CD14-positive monocyte (primary cell): ENCODE data around the gene RAVER1. TPM values are rescaled to one million over a fixed set of nuclear protein-coding genes. Genes with fewer than 3 reads are reported as not detected.
"Not testable (repeated sequence)": the region's sequence is repeated elsewhere in the genome, so short reads cannot be mapped to it uniquely, and the experiment has no call there.

Source experiments
- DNase-seq, 3 donors: peaks; one replicate each; pipeline ENCODE4 v3.0.0-alpha.2; 2011 to 2022
- H2AFZ ChIP-seq: 2 replicates; pipeline ENCODE4 v1.6.0; 2012; ENCODE audit warnings: mild to moderate bottlenecking, low read depth, low read length, inconsistent platforms; ENCODE audit not compliant: insufficient read depth, poor library complexity, severe bottlenecking
- H3K27ac ChIP-seq, 2 donors: 1 replicate in 1 of 2; 2 replicates in 1 of 2; pipeline ENCODE4 v1.5.1; 2012 to 2013; ENCODE audit warnings: low read length in 2 of 2, control low read depth in 1 of 2, inconsistent platforms in 1 of 2, low read depth in 1 of 2, mild to moderate bottlenecking in 1 of 2
- H3K27me3 ChIP-seq, 2 donors: one replicate each; pipeline versions ENCODE4 v1.6.0 to v1.6.1; 2011 to 2013; ENCODE audit warnings: low read length in 2 of 2; ENCODE audit not compliant: control insufficient read depth in 2 of 2, insufficient read depth in 2 of 2
- H3K36me3 ChIP-seq, 2 donors: replicated peaks in 1 of 2; 1 replicate in 1 of 2; 2 replicates in 1 of 2; pipeline versions ENCODE4 v1.5.1 to v1.6.1; 2012 to 2013; ENCODE audit warnings: low read length in 2 of 2, control low read depth in 1 of 2, inconsistent platforms in 1 of 2, mild to moderate bottlenecking in 1 of 2; ENCODE audit not compliant: insufficient read depth in 2 of 2, control insufficient read depth in 1 of 2
- H3K4me1 ChIP-seq, 2 donors: 1 replicate in 1 of 2; 2 replicates in 1 of 2; pipeline versions ENCODE4 v1.5.1 to v1.6.1; 2012 to 2013; ENCODE audit warnings: low read length in 2 of 2, control low read depth in 1 of 2, inconsistent platforms in 1 of 2, mild to moderate bottlenecking in 1 of 2, moderate library complexity in 1 of 2; ENCODE audit not compliant: insufficient read depth in 2 of 2, control insufficient read depth in 1 of 2
- H3K4me2 ChIP-seq: replicated peaks from 2 replicates; pipeline ENCODE3; 2012; ENCODE audit warnings: low read length, moderate library complexity, mild to moderate bottlenecking; ENCODE audit not compliant: poor library complexity, severe bottlenecking; ENCODE audit errors: extremely low read depth
- H3K4me3 ChIP-seq, 3 experiments: fragments of 200-600 bp in 1 of 3; sonication (generic) in 1 of 3; replicated peaks in 1 of 3; 1 replicate in 2 of 3; 2 replicates in 1 of 3; pipeline ENCODE4 v1.5.1; 2011 to 2013; ENCODE audit warnings: low read length in 3 of 3, mild to moderate bottlenecking in 3 of 3, control low read depth in 2 of 3, low read depth in 2 of 3, inconsistent platforms in 1 of 3, moderate library complexity in 1 of 3
- H3K79me2 ChIP-seq: 2 replicates; pipeline ENCODE4 v1.6.0; 2012; ENCODE audit warnings: mild to moderate bottlenecking, control low read depth, inconsistent platforms, low read length, moderate library complexity; ENCODE audit not compliant: insufficient read depth
- H3K9ac ChIP-seq: 2 replicates; pipeline ENCODE4 v1.6.0; 2017; ENCODE audit warnings: low read length, mild to moderate bottlenecking; ENCODE audit not compliant: insufficient read depth, poor library complexity, severe bottlenecking
- H3K9me3 ChIP-seq, 2 donors: replicated peaks in 1 of 2; 1 replicate in 1 of 2; 2 replicates in 1 of 2; pipeline versions ENCODE4 v1.5.1 to v1.6.1; 2012 to 2013; ENCODE audit warnings: low read length in 2 of 2, control low read depth in 1 of 2; ENCODE audit not compliant: control insufficient read depth in 1 of 2, insufficient read depth in 1 of 2
- H4K20me1 ChIP-seq: 2 replicates; pipeline ENCODE4 v1.6.0; 2012; ENCODE audit warnings: mild to moderate bottlenecking, low read length, control low read depth, moderate library complexity; ENCODE audit not compliant: insufficient read depth
- H3K27ac Mint-ChIP-seq, 7 donors: one replicate each; pipeline ENCODE4 v1.8.0; 2020; ENCODE audit warnings: mild to moderate bottlenecking in 7 of 7, mixed read lengths in 7 of 7, moderate library complexity in 6 of 7, inconsistent platforms in 2 of 7
- H3K27me3 Mint-ChIP-seq, 3 donors: one replicate each; pipeline ENCODE4 v1.8.0; 2021 to 2022; ENCODE audit warnings: low read depth in 3 of 3, mild to moderate bottlenecking in 3 of 3, mixed read lengths in 3 of 3, moderate library complexity in 3 of 3, inconsistent platforms in 1 of 3
- H3K36me3 Mint-ChIP-seq, 2 donors: one replicate each; pipeline ENCODE4 v1.8.0; 2020; ENCODE audit warnings: mixed read lengths in 2 of 2, inconsistent platforms in 1 of 2, mild to moderate bottlenecking in 1 of 2
- H3K4me1 Mint-ChIP-seq: one replicate; pipeline ENCODE4 v1.8.0; 2020; ENCODE audit warnings: mild to moderate bottlenecking, mixed read lengths
- H3K4me3 Mint-ChIP-seq, 2 donors: one replicate each; pipeline ENCODE4 v1.8.0; 2020; ENCODE audit warnings: mild to moderate bottlenecking in 2 of 2, mixed read lengths in 2 of 2, moderate library complexity in 1 of 2
- H3K9me3 Mint-ChIP-seq, 7 donors: one replicate each; pipeline ENCODE4 v1.8.0; 2020 to 2022; ENCODE audit warnings: mixed read lengths in 7 of 7, mild to moderate bottlenecking in 6 of 7, moderate library complexity in 6 of 7, inconsistent platforms in 2 of 7
- WGBS: methylation state at CpG from one replicate; pipeline ENCODE4 v1.1.5; 2013; ENCODE audit warnings: missing lambda C conversion rate; ENCODE audit not compliant: insufficient coverage; 5-methylcytosine and 5-hydroxymethylcytosine counted together
- intact Hi-C, 2 donors: fragments of 100-400 bp; cut with micrococcal nuclease; formaldehyde crosslinking; loops; one replicate each; pipeline versions ENCODE4 v1.15.0 to v1.15.1; 2023
- polyA plus RNA-seq, 3 donors: library from polyadenylated mRNA; depleted of rRNA in 1 of 3; unstranded in 2 of 3; stranded (reverse) in 1 of 3; fragments of 300-500 nt in 2 of 3; fragments of >200 nt in 1 of 3; fragmentation: Illumina TruSeq in 2 of 3; gene quantifications; 1 replicate in 2 of 3; 2 replicates in 1 of 3; pipeline ENCODE4 v1.2.3, GENCODE V29; 2012 to 2021
- TF ChIP-seq, protein P1 (sequence below): fragments of 200-600 bp; IDR thresholded peaks from one replicate; pipeline ENCODE4 v1.8.0; 2022; ENCODE audit warnings: antibody characterized with exemption, mild to moderate bottlenecking

Gene RAVER1
- polyA plus RNA-seq, 3 donors: 6.0 to 20.7 (median 9.0) TPM

DNA sequence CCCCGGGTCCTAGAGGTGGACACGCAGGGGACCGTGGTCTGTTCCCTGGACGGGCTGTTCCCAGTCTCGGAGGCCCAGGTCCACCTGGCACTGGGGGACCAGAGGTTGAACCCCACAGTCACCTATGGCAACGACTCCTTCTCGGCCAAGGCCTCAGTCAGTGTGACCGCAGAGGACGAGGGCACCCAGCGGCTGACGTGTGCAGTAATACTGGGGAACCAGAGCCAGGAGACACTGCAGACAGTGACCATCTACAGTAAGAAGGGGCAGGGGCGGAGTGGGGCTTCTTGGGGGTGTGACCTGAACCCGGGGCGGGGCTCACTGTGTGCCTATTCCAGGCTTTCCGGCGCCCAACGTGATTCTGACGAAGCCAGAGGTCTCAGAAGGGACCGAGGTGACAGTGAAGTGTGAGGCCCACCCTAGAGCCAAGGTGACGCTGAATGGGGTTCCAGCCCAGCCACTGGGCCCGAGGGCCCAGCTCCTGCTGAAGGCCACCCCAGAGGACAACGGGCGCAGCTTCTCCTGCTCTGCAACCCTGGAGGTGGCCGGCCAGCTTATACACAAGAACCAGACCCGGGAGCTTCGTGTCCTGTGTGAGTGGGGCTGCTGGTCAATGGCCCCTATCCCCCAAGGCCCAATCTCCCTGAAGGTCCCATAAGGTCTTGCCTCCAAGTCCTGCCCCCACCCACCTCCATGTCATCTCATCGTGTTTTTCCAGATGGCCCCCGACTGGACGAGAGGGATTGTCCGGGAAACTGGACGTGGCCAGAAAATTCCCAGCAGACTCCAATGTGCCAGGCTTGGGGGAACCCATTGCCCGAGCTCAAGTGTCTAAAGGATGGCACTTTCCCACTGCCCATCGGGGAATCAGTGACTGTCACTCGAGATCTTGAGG, 49.0 kb downstream of the RAVER1 start:
- H3K4me3 ChIP-seq: no peak overlapping the region
- H3K27me3 Mint-ChIP-seq: peaks cover 15 to 25% (median 22%) of the 10 kb centered on the region in 3 donors
- H3K27ac Mint-ChIP-seq: peak overlapping the region in 1 of 7 donors; percentile 14
- intact Hi-C loops: no loop called here
- peaks cover under 1 to 19% of the 10 kb centered on the region in 2 donors for H3K27me3 ChIP-seq
- no peak overlapping the region for H3K9ac ChIP-seq
- H4K20me1 ChIP-seq: peaks cover 72% of the 10 kb centered on the region
- H3K36me3 ChIP-seq: peaks cover 54 to 65% of the 10 kb centered on the region in 2 donors
- H3K36me3 Mint-ChIP-seq: peaks cover 65 to 77% of the 10 kb centered on the region in 2 donors
- peaks cover 0 to 16% (median 5%) of the 10 kb centered on the region in 7 donors for H3K9me3 Mint-ChIP-seq
- H3K4me1 Mint-ChIP-seq: peaks cover 51% of the 10 kb centered on the region
- peaks cover 42 to 54% of the 10 kb centered on the region in 2 donors for H3K4me1 ChIP-seq
- DNase-seq: no peak
- TF ChIP-seq, protein P1, sequence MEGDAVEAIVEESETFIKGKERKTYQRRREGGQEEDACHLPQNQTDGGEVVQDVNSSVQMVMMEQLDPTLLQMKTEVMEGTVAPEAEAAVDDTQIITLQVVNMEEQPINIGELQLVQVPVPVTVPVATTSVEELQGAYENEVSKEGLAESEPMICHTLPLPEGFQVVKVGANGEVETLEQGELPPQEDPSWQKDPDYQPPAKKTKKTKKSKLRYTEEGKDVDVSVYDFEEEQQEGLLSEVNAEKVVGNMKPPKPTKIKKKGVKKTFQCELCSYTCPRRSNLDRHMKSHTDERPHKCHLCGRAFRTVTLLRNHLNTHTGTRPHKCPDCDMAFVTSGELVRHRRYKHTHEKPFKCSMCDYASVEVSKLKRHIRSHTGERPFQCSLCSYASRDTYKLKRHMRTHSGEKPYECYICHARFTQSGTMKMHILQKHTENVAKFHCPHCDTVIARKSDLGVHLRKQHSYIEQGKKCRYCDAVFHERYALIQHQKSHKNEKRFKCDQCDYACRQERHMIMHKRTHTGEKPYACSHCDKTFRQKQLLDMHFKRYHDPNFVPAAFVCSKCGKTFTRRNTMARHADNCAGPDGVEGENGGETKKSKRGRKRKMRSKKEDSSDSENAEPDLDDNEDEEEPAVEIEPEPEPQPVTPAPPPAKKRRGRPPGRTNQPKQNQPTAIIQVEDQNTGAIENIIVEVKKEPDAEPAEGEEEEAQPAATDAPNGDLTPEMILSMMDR: no peak
- no peaks in the 10 kb centered on the region for H3K9me3 ChIP-seq
- H3K27ac ChIP-seq: no peak overlapping the region
- WGBS: 96% methylated on average over 30 of the region's 34 CpGs
- no peak overlapping the region for H3K4me3 Mint-ChIP-seq
- no peak overlapping the region for H3K4me2 ChIP-seq
- no peak overlapping the region for H2AFZ ChIP-seq
- peaks cover 4% of the 10 kb centered on the region for H3K79me2 ChIP-seq

DNA sequence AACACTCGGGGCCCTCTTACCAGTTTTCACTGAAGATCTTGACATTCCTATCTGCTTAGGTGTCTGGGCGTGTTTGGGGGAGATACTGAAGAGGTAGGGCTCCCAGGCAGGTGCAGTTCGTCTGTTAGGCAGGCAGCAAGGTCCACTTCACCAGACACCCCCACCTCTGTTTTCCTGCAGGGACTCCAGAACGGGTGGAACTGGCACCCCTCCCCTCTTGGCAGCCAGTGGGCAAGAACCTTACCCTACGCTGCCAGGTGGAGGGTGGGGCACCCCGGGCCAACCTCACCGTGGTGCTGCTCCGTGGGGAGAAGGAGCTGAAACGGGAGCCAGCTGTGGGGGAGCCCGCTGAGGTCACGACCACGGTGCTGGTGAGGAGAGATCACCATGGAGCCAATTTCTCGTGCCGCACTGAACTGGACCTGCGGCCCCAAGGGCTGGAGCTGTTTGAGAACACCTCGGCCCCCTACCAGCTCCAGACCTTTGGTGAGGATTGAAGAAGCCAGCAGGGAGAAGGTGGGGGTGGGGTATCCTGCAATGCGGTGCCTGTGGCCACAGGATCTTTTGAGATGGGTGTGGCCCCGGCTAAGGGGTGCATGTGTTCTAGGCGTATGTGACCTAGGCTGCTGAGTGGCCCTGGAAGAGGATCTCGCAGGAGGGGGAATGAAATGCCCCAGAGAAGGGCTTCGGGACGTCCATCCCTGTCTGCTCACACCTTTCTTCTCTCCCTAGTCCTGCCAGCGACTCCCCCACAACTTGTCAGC, 49.8 kb downstream of the RAVER1 start:
- Mint-ChIP-seq H3K36me3 (peaks cover 66 to 79% of the 10 kb centered on the region in 2 donors), H3K4me3 (no peak overlapping the region), H3K27me3 (peaks cover 6 to 17% (median 14%) of the 10 kb centered on the region in 3 donors), H3K27ac (peak overlapping the region in 1 of 7 donors; percentile 14), H3K9me3 (peaks cover 0 to 9% (median 2%) of the 10 kb centered on the region in 7 donors), H3K4me1 (peaks cover 46% of the 10 kb centered on the region)
- WGBS: 93% methylated on average over 16 of the region's 23 CpGs
- Histone ChIP-seq H3K4me2 (no peak overlapping the region), H2AFZ (no peak overlapping the region), H3K4me3 (no peak overlapping the region), H3K27me3 (peaks cover 0 to 12% of the 10 kb centered on the region in 2 donors), H3K4me1 (peaks cover 33 to 46% of the 10 kb centered on the region in 2 donors), H3K36me3 (peaks cover 62 to 73% of the 10 kb centered on the region in 2 donors), H3K9me3 (no peaks in the 10 kb centered on the region), H3K9ac (no peak overlapping the region), H4K20me1 (peaks cover 80% of the 10 kb centered on the region), H3K79me2 (peaks cover 4% of the 10 kb centered on the region), H3K27ac (no peak overlapping the region)
- TF ChIP-seq, protein P1: no peak
- intact Hi-C loops: no loop called here
- DNase-seq: no peak

DNA sequence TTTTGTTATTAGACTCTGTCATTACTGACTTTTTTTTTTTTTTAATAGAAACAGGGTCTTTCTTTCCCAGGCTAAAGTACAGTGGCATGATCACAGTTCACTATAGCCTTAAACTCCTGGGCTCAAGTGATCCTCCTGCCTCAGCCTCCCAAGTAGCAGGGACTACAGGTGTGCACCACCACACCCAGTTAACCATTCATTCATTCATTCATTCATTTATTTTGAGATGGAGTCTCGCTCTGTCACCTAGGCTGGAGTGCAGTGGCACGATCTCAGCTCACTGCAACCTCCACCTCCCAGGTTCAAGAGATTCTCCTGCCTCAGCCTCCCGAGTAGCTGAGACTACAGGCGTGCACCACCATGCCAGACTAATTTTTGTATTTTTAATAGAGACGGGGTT, 51.3 kb downstream of the RAVER1 start:
- DNase-seq, intact Hi-C loops, H3K4me3 Mint-ChIP-seq, H3K27me3 ChIP-seq, H3K27me3 Mint-ChIP-seq, H3K4me2 ChIP-seq, H3K4me3 ChIP-seq, H3K79me2 ChIP-seq, H3K9ac ChIP-seq, H3K9me3 ChIP-seq, H3K9me3 Mint-ChIP-seq, H3K27ac ChIP-seq, H3K27ac Mint-ChIP-seq, H2AFZ ChIP-seq: not testable (repeated sequence)
- H3K36me3 ChIP-seq: peaks cover 71 to 87% of the 10 kb centered on the region in 2 donors
- peaks cover 94% of the 10 kb centered on the region for H4K20me1 ChIP-seq
- H3K4me1 ChIP-seq: peaks cover 19 to 32% of the 10 kb centered on the region in 2 donors
- H3K4me1 Mint-ChIP-seq: peaks cover 35% of the 10 kb centered on the region
- peaks cover 77 to 93% of the 10 kb centered on the region in 2 donors for H3K36me3 Mint-ChIP-seq
- WGBS: no CpG with 5 or more reads among the region's 5 CpGs
